ENCODE measurements around the gene CDK17. TPM values are rescaled to one million over a fixed set of nuclear protein-coding genes. Genes with fewer than 3 reads are reported as not detected.

CDK17 gene
- total RNA-seq, 1 experiment from 2014 or later, result 21.4 TPM

DNA sequence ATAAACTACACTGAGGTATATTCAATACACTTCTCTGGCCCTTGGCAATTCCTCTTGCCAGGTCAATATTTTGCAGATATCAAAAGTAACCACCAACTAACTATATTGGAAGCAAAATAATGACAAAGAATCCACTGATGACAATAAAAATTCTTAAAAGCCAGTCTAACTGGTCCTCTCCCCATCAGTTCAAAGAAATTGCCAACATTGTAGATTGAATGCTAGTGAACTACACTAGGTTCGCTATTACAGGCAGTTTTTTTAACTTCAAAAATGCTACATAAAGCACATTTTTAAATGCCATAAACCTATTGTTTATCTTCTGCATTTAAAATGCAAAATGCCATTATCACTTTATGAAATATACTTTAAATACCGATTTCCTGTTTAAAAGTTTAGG is 4.0 kb downstream of the CDK17 start:
- Histone ChIP-seq H3K9me3 (ENCODE audit: control insufficient read depth in 1 of 2, insufficient read depth in 1 of 2, low read depth in 1 of 2, low read length in 2 of 2) (no peaks in the 10 kb centered on the region), H3K9ac (ENCODE audit: low read length) (no peak overlapping the region), H3K79me2 (ENCODE audit: insufficient read depth, low read length) (peaks cover 82% of the 10 kb centered on the region), H3K27me3 (ENCODE audit: insufficient read depth, low read length) (no peaks in the 10 kb centered on the region), H2AFZ (ENCODE audit: low read depth, low read length, poor library complexity, severe bottlenecking) (no peak overlapping the region), H3K4me2 (ENCODE audit: low read length) (no peak overlapping the region), H3K9me2 (ENCODE audit: insufficient read depth) (no peaks in the 10 kb centered on the region), H3K27ac (ENCODE audit: low read depth, low read length) (no peak overlapping the region), H3K4me3 (replicated peaks in 1 of 2; ENCODE audit: low read depth in 1 of 2, low read length in 2 of 2) (no peak overlapping the region), H3K4me1 (ENCODE audit: control insufficient read depth in 1 of 2, insufficient read depth in 2 of 2, low read length in 2 of 2) (peaks cover 8 to 10% of the 10 kb centered on the region in 2 experiments; a peak in 3 of 4 replicates), H4K20me1 (ENCODE audit: insufficient read depth) (peaks cover 11% of the 10 kb centered on the region; the same call in 1 of the 2 replicates), H3K36me3 (ENCODE audit: control insufficient read depth in 1 of 2, insufficient read depth in 2 of 2, low read length in 2 of 2) (no peaks in the 10 kb centered on the region)
- DNase-seq (ENCODE audit: low read depth, low spot score) (no peak), ATAC-seq (no peak)
- BruUV-seq (replicated peaks), result no TSS peak
- CTCF ChIA-PET, result no interaction called here
- RAD21 ChIA-PET (ENCODE audit: low non-redundant PET in 1 of 2, low total read pairs in 2 of 2, uncharacterized antibody in 2 of 2, unreplicated experiment in 2 of 2), result no interaction called here
- intact Hi-C loops (cut with micrococcal nuclease), result no loop called here
- no peak for TF ChIP-seq FOSL1 (IDR thresholded peaks at IDR 0.05; ENCODE audit: low read depth)
- TF ChIP-seq EZH2phosphoT487 (IDR thresholded peaks at IDR 0.05; ENCODE audit: borderline replicate concordance), result no peak
- no peak for TF ChIP-seq EGR1 (IDR thresholded peaks at IDR 0.05; ENCODE audit: low read depth)
- TF ChIP-seq, protein P1, sequence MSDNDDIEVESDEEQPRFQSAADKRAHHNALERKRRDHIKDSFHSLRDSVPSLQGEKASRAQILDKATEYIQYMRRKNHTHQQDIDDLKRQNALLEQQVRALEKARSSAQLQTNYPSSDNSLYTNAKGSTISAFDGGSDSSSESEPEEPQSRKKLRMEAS (IDR thresholded peaks at IDR 0.05), result no peak
- TF ChIP-seq, protein P2, sequence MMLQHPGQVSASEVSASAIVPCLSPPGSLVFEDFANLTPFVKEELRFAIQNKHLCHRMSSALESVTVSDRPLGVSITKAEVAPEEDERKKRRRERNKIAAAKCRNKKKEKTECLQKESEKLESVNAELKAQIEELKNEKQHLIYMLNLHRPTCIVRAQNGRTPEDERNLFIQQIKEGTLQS (IDR thresholded peaks at IDR 0.05), result no peak
- TF ChIP-seq POLR2AphosphoS5 (IDR thresholded peaks at IDR 0.05; ENCODE audit: low read depth, low read length), result no peak
- TF ChIP-seq ELF1 (IDR thresholded peaks at IDR 0.05; ENCODE audit: borderline replicate concordance, low read depth), result no peak
- TF ChIP-seq SIN3A (IDR thresholded peaks at IDR 0.05; ENCODE audit: low read depth), result no peak
- TF ChIP-seq, protein P3, sequence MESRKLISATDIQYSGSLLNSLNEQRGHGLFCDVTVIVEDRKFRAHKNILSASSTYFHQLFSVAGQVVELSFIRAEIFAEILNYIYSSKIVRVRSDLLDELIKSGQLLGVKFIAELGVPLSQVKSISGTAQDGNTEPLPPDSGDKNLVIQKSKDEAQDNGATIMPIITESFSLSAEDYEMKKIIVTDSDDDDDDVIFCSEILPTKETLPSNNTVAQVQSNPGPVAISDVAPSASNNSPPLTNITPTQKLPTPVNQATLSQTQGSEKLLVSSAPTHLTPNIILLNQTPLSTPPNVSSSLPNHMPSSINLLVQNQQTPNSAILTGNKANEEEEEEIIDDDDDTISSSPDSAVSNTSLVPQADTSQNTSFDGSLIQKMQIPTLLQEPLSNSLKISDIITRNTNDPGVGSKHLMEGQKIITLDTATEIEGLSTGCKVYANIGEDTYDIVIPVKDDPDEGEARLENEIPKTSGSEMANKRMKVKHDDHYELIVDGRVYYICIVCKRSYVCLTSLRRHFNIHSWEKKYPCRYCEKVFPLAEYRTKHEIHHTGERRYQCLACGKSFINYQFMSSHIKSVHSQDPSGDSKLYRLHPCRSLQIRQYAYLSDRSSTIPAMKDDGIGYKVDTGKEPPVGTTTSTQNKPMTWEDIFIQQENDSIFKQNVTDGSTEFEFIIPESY (IDR thresholded peaks at IDR 0.05; ENCODE audit: extremely low read depth, insufficient replicate concordance, low read length), result no peak
- no peak for TF ChIP-seq RAD21 (IDR thresholded peaks at IDR 0.05; ENCODE audit: low read depth)
- TF ChIP-seq ZNF274 (IDR thresholded peaks at IDR 0.05; ENCODE audit: low read depth, low read length), result no peak
- no peak for TF ChIP-seq POLR2A (IDR thresholded peaks at IDR 0.05; ENCODE audit: borderline replicate concordance, extremely low read depth, insufficient read depth, insufficient read length)
- POLR2A ChIA-PET, result no interaction called here

Data from HCT116 (cell line).